H1 (cell line): Measurements from ENCODE around the gene KRTAP19-4.

ENCODE experiments used
- POLR2A ChIP-seq, 2 experiments: IDR thresholded peaks; 1 replicate in 1 of 2; 2 replicates in 1 of 2; pipeline ENCODE4 v1.6.1; 2011; ENCODE audit warnings: low read depth in 2 of 2, low read length in 2 of 2, mild to moderate bottlenecking in 2 of 2; ENCODE audit errors: control extremely low read depth in 1 of 2
- RFX5 ChIP-seq: IDR thresholded peaks from 2 replicates; pipeline ENCODE4 v1.6.1; 2011; ENCODE audit warnings: low read depth, low read length, improper control_type of control experiment, borderline replicate concordance

DNA sequence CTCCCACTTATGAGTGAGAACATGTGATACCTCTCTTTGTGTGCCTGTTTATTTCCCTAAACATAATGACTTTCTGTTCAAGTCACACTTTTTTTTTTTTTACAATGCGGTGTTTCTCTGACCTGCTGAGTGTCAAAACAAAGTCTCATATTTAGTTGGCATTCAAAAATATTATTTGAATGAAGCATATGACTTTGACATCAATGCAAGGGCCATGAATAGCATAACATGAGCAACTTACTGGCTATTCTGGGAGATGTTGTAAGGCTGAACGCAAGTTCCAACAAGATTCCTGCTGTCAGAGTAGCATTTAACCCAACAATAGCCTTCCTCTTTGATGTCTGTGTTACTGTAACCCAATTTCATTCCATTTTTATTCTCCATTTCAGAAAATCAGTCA is 14.8 kb downstream of the KRTAP19-4 start:
- no peak for TF ChIP-seq POLR2A (IDR thresholded peaks at IDR 0.05; ENCODE audit: control extremely low read depth in 1 of 2, low read depth in 2 of 2, low read length in 2 of 2)
- no peak for TF ChIP-seq RFX5
